Measurements from ENCODE around the gene TFR2. TPM values are rescaled to one million over a fixed set of nuclear protein-coding genes. Genes with fewer than 3 reads are reported as not detected.

Gene TFR2
- total and polyA plus RNA-seq, 9 of the 15 experiments (the other 6 are each of a cell fraction or from before 2014, with no cell fraction given), result 3.8 to 123 (median 51.1) TPM

DNA sequence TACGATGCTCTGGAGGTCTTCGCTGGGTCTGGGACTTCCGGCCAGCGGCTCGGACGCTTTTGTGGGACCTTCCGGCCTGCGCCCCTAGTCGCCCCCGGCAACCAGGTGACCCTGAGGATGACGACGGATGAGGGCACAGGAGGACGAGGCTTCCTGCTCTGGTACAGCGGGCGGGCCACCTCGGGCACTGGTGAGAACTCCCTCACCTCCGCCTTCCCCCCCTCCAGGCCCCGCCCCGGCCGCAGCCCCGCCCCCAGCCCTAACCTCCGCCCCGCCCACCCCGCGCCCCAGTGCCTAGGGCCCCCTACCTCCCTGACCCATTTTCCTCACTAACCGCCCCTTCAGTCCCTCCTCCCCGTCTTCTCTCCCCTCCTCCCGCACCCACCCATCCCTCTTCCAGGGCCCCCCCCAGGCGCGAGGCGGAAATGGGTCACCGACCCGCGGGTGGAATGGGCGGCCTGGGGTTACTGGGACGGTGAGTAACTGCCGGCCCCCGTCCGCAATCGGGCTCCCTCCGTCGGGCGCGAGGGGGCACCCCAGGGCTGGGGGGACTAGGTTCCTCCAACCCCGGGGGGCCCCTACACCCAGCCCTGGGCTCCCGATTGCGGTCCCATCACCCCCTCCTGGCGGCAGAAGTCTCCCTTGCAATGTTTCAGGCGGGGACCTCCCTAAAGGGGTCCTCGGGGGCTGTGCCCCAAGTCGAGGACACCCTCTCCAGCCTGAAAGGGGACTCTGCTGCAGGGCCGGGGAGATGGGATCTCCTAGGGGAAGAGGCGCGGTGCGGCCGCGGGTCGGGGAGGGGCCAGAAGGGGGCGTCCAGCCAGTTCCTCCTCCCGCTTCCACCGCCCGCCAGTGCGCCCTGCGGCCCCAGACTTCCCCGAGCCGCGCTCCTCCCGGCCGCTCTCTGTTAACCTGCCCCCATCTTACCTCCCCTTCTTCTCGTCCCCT is 37.0 kb downstream of the TFR2 start (continued):
- TF ChIP-seq ZNF121 (CRISPR knock-in tag; conservative IDR thresholded peaks at IDR 0.05), result no peak
- no peak for TF ChIP-seq FOXJ2 (tag; IDR thresholded peaks at IDR 0.05)
- TF ChIP-seq TBL1XR1 (IDR thresholded peaks at IDR 0.05; ENCODE audit: low read length in 2 of 2), result no peak; a peak in 1 of 4 replicates
- TF ChIP-seq, protein P1, sequence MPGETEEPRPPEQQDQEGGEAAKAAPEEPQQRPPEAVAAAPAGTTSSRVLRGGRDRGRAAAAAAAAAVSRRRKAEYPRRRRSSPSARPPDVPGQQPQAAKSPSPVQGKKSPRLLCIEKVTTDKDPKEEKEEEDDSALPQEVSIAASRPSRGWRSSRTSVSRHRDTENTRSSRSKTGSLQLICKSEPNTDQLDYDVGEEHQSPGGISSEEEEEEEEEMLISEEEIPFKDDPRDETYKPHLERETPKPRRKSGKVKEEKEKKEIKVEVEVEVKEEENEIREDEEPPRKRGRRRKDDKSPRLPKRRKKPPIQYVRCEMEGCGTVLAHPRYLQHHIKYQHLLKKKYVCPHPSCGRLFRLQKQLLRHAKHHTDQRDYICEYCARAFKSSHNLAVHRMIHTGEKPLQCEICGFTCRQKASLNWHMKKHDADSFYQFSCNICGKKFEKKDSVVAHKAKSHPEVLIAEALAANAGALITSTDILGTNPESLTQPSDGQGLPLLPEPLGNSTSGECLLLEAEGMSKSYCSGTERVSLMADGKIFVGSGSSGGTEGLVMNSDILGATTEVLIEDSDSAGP (CRISPR knock-in tag; IDR thresholded peaks at IDR 0.05), result no peak
- TF ChIP-seq ZNF133 (CRISPR knock-in tag; IDR thresholded peaks at IDR 0.05), result no peak
- TF ChIP-seq POLR3G (IDR thresholded peaks at IDR 0.05; ENCODE audit: extremely low read depth, insufficient read length, insufficient replicate concordance), result no peak
- TF ChIP-seq ZEB2 (IDR thresholded peaks at IDR 0.05), result 0 out of 2 replicates have a peak, but pooled peaks have one; percentile 41
- no peak for TF ChIP-seq MECOM (CRISPR knock-in tag; IDR thresholded peaks at IDR 0.05)
- peak; percentile 71 for TF ChIP-seq KDM5B (IDR thresholded peaks at IDR 0.05; ENCODE audit: insufficient replicate concordance, low read depth, low read length)
- TF ChIP-seq MNT (conservative IDR thresholded peaks at IDR 0.05), result peak; percentile 63 to 77; a peak in 3 of 4 replicates
- TF ChIP-seq AFF4 (CRISPR knock-in tag; IDR thresholded peaks at IDR 0.05), result no peak
- TF ChIP-seq ZBTB33 (CRISPR knock-in tag; IDR thresholded peaks at IDR 0.05), result no peak
- TF ChIP-seq, protein P2, sequence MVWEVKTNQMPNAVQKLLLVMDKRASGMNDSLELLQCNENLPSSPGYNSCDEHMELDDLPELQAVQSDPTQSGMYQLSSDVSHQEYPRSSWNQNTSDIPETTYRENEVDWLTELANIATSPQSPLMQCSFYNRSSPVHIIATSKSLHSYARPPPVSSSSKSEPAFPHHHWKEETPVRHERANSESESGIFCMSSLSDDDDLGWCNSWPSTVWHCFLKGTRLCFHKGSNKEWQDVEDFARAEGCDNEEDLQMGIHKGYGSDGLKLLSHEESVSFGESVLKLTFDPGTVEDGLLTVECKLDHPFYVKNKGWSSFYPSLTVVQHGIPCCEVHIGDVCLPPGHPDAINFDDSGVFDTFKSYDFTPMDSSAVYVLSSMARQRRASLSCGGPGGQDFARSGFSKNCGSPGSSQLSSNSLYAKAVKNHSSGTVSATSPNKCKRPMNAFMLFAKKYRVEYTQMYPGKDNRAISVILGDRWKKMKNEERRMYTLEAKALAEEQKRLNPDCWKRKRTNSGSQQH (CRISPR knock-in tag; IDR thresholded peaks at IDR 0.05), result no peak
- TF ChIP-seq KAT7 (CRISPR knock-in tag; IDR thresholded peaks at IDR 0.05; ENCODE audit: borderline replicate concordance), result 0 out of 2 replicates have a peak, but pooled peaks have one; percentile 34
- no peak for TF ChIP-seq ZC3H8 (IDR thresholded peaks at IDR 0.05)
- no peak for TF ChIP-seq SMARCC2 (IDR thresholded peaks at IDR 0.05; ENCODE audit: low read depth)

Measured in K562 (cell line).